Hepatocyte (in vitro differentiated cells): ENCODE results near the gene SNX10. TPM values are rescaled to one million over a fixed set of nuclear protein-coding genes. Genes with fewer than 3 reads are reported as not detected.

Experiments used
- DNase-seq: peaks from one replicate; pipeline ENCODE4 v3.0.0-alpha.2; 2016; ENCODE audit warnings: low spot score
- H2AFZ ChIP-seq: fragments of 200-600 bp; sonication (generic); 2 replicates; pipeline ENCODE4 v1.6.0; 2016; ENCODE audit warnings: antibody characterized with exemption, mild to moderate bottlenecking
- H3K27ac ChIP-seq: fragments of 200-600 bp; sonication (generic); 2 replicates; pipeline ENCODE4 v1.5.1; 2016; ENCODE audit warnings: mild to moderate bottlenecking
- H3K27me3 ChIP-seq: fragments of 200-600 bp; sonication (generic); 2 replicates; pipeline ENCODE4 v1.6.1; 2016
- H3K36me3 ChIP-seq: fragments of 200-600 bp; sonication (generic); replicated peaks from 2 replicates; pipeline ENCODE4 v1.5.1; 2016; ENCODE audit warnings: low read depth; ENCODE audit not compliant: insufficient read depth
- H3K4me1 ChIP-seq: fragments of 200-600 bp; sonication (generic); 2 replicates; pipeline ENCODE4 v1.5.1; 2016; ENCODE audit warnings: mild to moderate bottlenecking, moderate library complexity; ENCODE audit not compliant: insufficient read depth
- H3K4me2 ChIP-seq: fragments of 200-600 bp; sonication (generic); 2 replicates; pipeline ENCODE4 v1.6.0; 2016
- H3K4me3 ChIP-seq: fragments of 200-600 bp; sonication (generic); 2 replicates; pipeline ENCODE4 v1.5.1; 2016; ENCODE audit warnings: mild to moderate bottlenecking
- H3K79me2 ChIP-seq: fragments of 200-600 bp; sonication (generic); 2 replicates; pipeline ENCODE4 v1.6.0; 2017; ENCODE audit warnings: mild to moderate bottlenecking
- H3K9me2 ChIP-seq: fragments of 200-600 bp; sonication (generic); replicated peaks from 2 replicates; pipeline ENCODE4 v1.6.0; 2017; ENCODE audit warnings: mild to moderate bottlenecking; ENCODE audit not compliant: insufficient read depth
- H3K9me3 ChIP-seq: fragments of 200-600 bp; sonication (generic); 2 replicates; pipeline ENCODE4 v1.5.1; 2016; ENCODE audit warnings: low read depth, mild to moderate bottlenecking
- H4K20me1 ChIP-seq: fragments of 200-600 bp; sonication (generic); 2 replicates; pipeline ENCODE4 v1.6.0; 2016; ENCODE audit warnings: mild to moderate bottlenecking; ENCODE audit not compliant: insufficient read depth, poor library complexity, severe bottlenecking
- CTCF ChIP-seq: fragments of 200-600 bp; sonication (generic); IDR thresholded peaks from 2 replicates; pipeline ENCODE4 v1.5.1; 2016; ENCODE audit warnings: antibody characterized with exemption, mild to moderate bottlenecking; ENCODE audit not compliant: poor library complexity
- EZH2 ChIP-seq: fragments of 200-600 bp; sonication (generic); IDR thresholded peaks from 2 replicates; pipeline ENCODE4 v1.6.1; 2016; ENCODE audit warnings: antibody characterized with exemption, mild to moderate bottlenecking, borderline replicate concordance
- EZH2phosphoT487 ChIP-seq: fragments of 200-600 bp; sonication (generic); IDR thresholded peaks from one replicate; pipeline ENCODE4 v1.6.1; 2018; ENCODE audit warnings: antibody characterized with exemption, mild to moderate bottlenecking, low read depth, moderate library complexity; ENCODE audit not compliant: unreplicated experiment, severe bottlenecking
- WGBS: methylation state at CpG from one replicate; pipeline ENCODE4 v1.1.6; 2016; ENCODE audit warnings: low lambda C conversion rate; ENCODE audit errors: missing lambda C conversion rate; 5-methylcytosine and 5-hydroxymethylcytosine counted together
- polyA plus RNA-seq: library from polyadenylated mRNA; unstranded; fragments of >200 nt; fragmentation: Nextera tagmentation; extraction: Ambion mirVana; gene quantifications from 2 replicates; pipeline ENCODE4 v1.2.1, GENCODE V29; 2016
- total RNA-seq: library from RNA; depleted of rRNA; stranded (reverse); fragments of >200 nt; gene quantifications from 2 replicates; pipeline ENCODE4 v1.2.3, GENCODE V29; 2014

SNX10 gene
- total and polyA plus RNA-seq, 2 experiments from 2014 or later, result 6.1 to 8.2 TPM

- no peaks in the 10 kb centered on the region for H4K20me1 ChIP-seq
- H3K4me3 ChIP-seq, result no peak overlapping the region
- H3K79me2 ChIP-seq, result no peaks in the 10 kb centered on the region
- DNase-seq, result no peak
- no peaks in the 10 kb centered on the region for H3K9me2 ChIP-seq
- WGBS, result 88% methylated on average over 8 of the region's 9 CpGs
- no peaks in the 10 kb centered on the region for H3K4me1 ChIP-seq
- no peak for TF ChIP-seq EZH2phosphoT487
- no peak for TF ChIP-seq EZH2
- TF ChIP-seq CTCF, result no peak
- H3K9me3 ChIP-seq, result no peaks in the 10 kb centered on the region
- H2AFZ ChIP-seq, result no peak overlapping the region
- H3K4me2 ChIP-seq, result no peak overlapping the region
- H3K27ac ChIP-seq, result no peak overlapping the region
- no peaks in the 10 kb centered on the region for H3K27me3 ChIP-seq
- no peaks in the 10 kb centered on the region for H3K36me3 ChIP-seq
These were observed 53.5 kb downstream of the SNX10 start for GRCh38 chr7:26345202-26345601.

GRCh38 chr7:26345837-26346236, 54.2 kb downstream of the SNX10 start:
- H3K4me1 ChIP-seq, result no peaks in the 10 kb centered on the region
- H3K27me3 ChIP-seq, result no peaks in the 10 kb centered on the region
- no peaks in the 10 kb centered on the region for H4K20me1 ChIP-seq
- no peak for TF ChIP-seq EZH2
- TF ChIP-seq EZH2phosphoT487, result no peak
- TF ChIP-seq CTCF, result no peak
- no peaks in the 10 kb centered on the region for H3K9me2 ChIP-seq
- no peak overlapping the region for H3K4me3 ChIP-seq
- H3K4me2 ChIP-seq, result no peak overlapping the region
- H3K79me2 ChIP-seq, result no peaks in the 10 kb centered on the region
- H3K9me3 ChIP-seq, result no peaks in the 10 kb centered on the region
- WGBS, result 95% methylated on average over 9 of the region's 9 CpGs
- H3K27ac ChIP-seq, result no peak overlapping the region
- H3K36me3 ChIP-seq, result no peaks in the 10 kb centered on the region
- no peak for DNase-seq
- H2AFZ ChIP-seq, result no peak overlapping the region

- Histone ChIP-seq H3K9me3 (no peaks in the 10 kb centered on the region), H3K36me3 (no peaks in the 10 kb centered on the region), H3K4me3 (no peak overlapping the region), H3K27me3 (no peaks in the 10 kb centered on the region), H4K20me1 (no peaks in the 10 kb centered on the region), H3K4me1 (no peaks in the 10 kb centered on the region), H3K9me2 (no peaks in the 10 kb centered on the region), H3K27ac (no peak overlapping the region), H2AFZ (no peak overlapping the region), H3K79me2 (no peaks in the 10 kb centered on the region), H3K4me2 (no peak overlapping the region)
- TF ChIP-seq CTCF (no peak), EZH2 (no peak), EZH2phosphoT487 (no peak)
- 73% methylated on average over 5 of the region's 7 CpGs for WGBS
- DNase-seq, result no peak
These were observed 55.0 kb downstream of the SNX10 start for GRCh38 chr7:26346611-26347203.
